Measurements from ENCODE around the gene MED12L.

The MED12L gene

GRCh38 chr3:151428386-151428785 lies 342.9 kb downstream of the MED12L start:
- no peak for DNase-seq

DNA sequence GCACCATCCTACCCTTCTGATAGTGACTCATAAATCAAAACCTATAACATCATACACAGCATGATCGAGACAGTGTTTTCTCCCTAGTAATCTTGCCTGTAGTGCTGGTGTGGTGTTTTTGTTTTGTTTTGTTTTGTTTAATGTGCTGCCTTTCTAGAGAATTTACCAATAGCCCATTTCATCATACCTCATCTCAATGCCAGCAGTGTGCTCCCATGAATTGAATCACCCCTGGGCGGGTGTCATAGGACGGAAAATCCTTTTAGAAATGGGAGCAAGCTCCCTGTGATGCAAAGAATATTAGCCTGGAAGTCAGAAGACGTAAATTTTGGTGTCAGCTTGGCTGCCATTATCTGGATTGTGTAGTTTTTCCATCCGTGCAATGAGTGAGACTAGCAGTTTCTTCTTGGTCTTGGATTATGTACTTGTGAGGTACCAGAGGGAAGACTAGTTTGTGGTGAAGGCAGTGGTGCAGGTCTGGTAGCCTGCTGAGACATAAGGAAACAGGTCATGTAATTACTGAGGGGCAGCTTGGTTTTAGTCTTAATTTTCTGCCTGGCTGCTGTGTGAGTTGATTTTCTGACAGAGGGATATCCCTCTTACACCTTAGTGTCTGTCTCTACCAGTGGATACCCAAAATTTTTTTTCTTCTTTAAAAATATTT lies 345.5 kb downstream of the MED12L start:
- no peak for DNase-seq

DNA sequence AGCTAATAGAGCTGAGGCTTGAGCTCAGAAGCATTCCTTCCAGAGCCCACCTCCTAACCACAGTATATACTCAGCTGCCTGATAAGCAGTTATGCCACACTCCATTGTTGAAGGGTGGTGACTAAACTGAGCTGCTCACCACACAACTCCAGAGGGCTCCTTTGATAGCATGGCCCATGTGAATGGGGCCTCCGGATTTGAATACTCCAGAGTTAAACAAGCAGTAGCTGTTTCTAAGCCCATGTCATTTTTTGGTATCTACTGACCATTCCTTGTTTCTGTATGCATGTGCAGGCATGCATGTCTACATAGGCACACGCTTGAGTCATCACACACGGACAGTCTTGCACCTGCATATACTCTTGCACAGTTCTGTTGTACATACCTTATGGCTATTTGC lies 346.5 kb downstream of the MED12L start:
- no peak for DNase-seq

DNA sequence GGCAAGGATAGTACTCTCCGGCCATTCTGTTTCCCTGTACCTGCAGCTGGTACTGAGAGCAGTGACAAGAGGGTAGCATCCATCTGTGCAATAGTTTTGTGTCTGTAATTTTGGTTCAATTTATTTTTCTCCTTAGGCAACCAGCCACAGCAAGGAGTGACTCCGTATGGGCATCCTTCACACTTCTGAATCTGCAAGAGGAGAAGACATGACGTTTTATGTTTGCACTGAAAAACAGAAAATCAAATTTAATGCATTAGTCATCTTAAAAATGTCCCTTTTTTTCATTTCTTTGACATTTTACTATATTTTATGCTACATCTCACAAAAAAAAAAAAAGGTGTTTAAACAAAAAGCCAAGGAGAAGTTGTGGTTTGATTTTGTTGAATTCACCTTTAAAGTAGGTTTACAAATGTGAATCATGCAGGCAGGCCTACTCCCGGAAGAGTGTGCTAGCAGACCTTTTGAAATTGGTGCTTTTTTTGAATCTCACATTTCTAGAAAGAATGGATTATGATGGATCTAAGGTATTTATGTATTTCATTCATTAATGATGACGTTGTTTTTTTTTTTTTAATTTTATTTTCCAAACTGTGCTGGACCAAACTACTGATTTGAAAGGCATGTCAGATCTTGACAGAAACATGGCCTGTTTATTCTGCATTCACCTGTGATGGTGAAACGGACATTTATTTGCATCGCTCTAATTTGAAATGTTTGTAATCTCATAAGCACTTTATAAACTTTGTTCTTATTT lies 347.3 kb downstream of the MED12L start:
- DNase-seq: no peak

DNA sequence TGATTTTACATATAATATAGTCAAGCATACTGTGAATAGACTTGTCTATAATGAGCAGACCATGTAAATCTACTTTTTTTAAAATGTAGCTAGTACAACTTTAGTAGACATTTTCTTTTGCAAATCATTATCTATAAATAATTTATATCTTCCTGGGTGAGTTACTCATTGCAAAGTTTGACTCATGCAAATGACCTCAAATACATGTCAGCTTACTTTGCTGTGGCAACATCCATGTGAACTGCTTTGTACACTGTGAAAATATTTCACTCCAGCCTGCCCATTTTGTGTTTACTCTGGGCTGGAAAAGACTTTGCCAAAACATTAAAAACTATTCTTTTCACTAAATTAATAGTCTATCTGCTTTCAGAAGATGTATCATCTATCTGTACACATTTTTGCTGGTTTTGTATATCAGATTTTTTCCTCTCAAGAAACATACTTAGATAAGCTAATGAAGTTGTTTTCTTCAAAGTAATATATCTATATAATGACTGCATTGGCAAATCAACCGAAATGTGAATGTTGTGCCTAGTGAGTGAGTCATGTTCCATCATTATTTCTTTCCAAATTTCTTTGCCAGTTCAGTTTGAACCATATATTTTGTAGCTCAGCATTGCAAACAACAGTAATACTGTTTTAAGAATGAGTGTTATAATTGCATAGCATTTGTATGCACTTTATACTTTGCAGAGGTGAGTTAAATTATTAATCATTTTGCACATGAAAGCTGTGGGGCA lies 348.9 kb downstream of the MED12L start:
- no peak for DNase-seq

- DNase-seq: no peak
These were observed 351.4 kb downstream of the MED12L start for GRCh38 chr3:151436675-151437446.

DNA sequence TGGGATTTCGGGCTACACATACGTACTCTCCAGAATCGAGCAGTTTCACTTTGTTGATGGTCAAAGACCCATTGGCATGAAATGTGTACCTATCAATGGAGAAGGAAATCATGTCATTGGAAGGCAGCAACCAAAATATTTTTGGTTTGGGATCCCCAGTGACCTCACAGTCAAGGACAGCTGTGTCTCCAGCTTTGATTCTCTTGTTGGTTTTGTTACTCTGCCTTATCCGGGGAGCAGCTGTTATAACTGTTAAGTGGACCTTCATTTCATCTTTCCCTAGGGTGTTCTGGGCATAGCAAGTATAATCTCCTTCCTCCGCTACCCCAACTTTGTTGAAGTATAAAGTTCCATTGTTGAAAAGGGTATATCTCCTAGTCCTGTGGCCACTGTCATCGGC lies 352.4 kb downstream of the MED12L start:
- no peak for DNase-seq

DNA sequence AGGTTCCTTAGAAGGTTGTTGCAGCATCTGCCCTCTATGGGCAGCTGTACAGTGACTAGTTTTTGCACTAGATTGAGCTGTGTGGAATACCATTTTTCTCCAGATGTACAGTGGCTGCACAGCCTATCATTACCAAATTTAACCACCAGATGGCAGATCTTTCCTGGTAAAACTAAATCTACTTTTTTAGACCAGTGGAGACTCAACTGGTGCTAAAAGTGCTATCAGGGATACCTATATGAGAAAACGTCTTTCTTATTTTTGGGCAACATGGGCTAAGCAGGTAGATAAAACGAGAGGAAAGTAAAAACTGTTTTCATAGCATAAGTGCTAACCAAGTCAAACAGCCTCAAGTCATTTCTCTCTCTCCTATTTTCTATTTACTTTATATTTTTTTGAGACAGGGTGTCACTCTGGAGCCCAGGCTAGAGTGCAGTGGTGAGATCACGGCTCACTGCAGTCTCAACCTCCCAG lies 354.2 kb downstream of the MED12L start:
- peak; percentile 82 for DNase-seq

DNA sequence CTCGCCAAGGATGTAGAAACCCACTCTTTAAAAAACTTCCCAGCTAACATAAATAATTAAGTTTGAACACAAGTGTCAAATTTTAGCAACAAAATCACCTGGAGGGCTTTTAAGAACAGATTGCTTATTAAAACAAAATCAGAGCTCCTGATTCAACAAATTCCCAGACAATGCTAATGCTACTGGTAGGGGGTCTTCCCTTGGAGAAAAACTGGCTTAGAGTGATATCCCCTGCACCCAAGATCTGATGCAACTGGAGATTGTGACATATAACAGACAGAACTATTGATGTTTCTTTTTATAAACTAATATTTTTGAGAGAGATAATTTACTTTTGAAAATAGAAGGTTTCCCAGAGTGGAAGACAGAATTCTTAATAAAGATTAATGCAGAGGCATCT lies 355.5 kb downstream of the MED12L start:
- DNase-seq: no peak

- no peak for DNase-seq
These were observed 358.1 kb downstream of the MED12L start for GRCh38 chr3:151443583-151443982.

DNA sequence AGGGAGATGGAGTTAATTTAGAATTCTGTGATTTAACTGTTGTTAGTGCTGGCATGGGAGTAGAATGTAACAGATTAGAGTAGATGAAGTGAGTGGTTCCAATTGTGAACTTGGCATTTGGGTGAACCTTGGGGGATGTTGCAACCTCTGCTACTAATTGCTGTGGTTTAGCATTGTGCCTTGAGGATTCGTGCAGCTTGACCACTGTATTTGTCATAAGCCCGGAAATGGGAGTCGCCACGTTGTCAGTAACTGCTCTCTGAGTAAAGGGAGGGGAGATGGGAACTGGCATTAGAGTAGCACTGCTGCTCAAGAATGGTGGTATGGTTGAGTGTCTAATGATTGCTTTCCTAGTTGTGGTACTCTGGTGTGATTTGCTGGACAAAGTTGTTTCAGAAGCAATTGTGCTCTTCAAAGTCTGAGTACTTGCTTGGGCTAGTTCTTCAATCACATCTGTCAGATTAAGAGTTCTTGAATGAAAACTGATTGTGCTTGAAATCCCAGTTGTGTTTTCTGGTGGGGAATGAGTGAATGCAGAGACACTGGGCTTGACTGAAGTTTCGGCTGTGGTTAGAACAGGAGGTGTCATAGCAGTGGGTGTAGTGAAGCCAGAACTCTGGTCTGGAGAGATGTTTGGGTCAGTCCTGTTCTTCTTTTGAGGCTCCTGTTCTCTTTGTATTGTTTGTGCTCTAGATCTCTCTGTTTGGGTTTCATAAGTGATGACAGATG lies 360.0 kb downstream of the MED12L start:
- no peak for DNase-seq

DNA sequence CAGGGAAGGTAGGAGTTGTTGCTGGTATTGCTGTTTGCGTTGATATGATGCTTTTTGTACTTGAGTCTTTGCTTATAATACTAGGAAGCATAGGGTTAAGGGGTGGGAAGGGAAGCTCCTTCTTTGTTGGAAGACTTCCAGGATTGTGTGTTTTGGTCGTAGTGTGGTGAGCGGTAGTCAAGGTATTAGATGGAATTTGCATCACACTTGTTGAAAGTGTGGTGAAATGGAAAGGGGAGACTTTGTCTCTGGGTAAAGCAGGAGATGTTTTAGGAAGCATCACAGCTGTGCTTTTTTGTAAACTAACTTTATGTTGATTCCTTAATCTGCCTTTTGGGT lies 360.5 kb downstream of the MED12L start:
- no peak for DNase-seq

- DNase-seq: no peak
These were observed 366.9 kb downstream of the MED12L start for GRCh38 chr3:151452368-151452767.

GRCh38 chr3:151452841-151453240 lies 367.4 kb downstream of the MED12L start:
- no peak for DNase-seq

DNA sequence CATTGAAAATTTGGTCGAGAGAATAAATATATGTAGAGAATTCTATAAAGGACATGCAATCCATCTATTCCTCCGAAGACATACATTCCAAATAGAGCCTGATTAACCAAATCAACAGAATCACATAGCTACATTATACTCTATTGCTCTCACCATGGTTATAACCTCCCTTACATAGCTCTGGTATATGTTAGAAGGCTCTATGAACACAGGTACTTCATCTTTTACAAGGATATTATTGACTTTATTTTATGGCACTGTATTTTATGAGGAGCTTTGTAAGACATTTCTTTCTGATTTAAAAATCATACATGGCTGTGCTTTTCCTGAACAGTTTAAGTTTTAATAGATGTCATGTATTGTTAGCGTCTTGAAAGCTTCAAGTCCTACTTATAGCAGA lies 370.6 kb downstream of the MED12L start:
- no peak for DNase-seq

- no peak for DNase-seq
These were observed 373.9 kb downstream of the MED12L start for GRCh38 chr3:151459358-151459757.

DNA sequence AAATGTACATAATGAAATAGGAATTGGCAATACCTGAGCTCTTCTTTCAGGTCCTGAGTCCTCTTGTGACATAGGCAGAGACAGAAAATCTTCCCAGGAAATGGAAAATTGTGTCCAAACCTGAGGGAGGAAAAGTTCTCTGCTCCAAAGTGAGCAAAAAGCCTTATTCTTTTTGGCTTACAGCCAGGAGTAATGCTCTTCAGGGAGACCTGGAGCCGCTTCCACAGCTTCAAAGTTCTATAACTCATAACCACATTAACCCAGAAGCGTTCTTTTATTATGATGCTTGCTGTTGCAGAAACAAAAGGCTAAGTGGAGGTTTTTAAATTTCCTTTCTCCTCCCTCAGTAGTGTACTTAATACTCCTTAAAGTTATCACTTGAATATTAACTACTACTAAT lies 374.8 kb downstream of the MED12L start:
- DNase-seq: no peak

GRCh38 chr3:151460774-151461450 lies 375.4 kb downstream of the MED12L start, which contains the start of gene IGSF10:
Gene IGSF10, minus strand, starts transcription at chr3:151461061. Its CDS starts 2,352 bp downstream, at chr3:151458709.
- peak; percentile 46 for DNase-seq

DNA sequence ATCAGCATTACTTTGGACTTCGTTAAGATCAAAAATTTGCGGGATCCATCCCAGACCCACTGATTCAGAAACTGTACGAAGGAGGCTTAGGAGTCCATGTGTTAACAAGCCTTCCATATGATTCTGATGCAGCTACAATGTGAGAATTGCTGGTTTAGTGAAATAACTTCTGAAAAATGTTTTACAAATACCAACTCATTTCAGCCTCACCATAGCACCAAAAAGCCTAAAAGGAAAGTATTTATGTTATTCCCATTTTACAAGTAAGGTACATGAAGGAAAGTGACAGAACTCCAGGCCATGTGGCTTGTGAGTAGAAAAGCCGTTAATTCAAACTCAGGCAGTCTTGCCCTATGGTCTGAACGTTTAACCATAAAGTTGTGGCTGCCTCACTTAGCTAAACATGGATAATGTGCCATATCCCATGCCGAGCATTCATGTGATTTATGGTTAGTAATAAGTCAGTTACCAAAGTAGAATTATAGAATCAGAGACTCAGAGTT lies 376.9 kb downstream of the MED12L start:
- DNase-seq: no peak

GRCh38 chr3:151462991-151463390 lies 377.5 kb downstream of the MED12L start:
- DNase-seq: no peak

GRCh38 chr3:151467069-151467468 lies 381.6 kb downstream of the MED12L start:
- DNase-seq: no peak

Measured in NCI-H82 (cell line).